Lung (tissue), 12 donors: ENCODE data around the gene NOS1AP. TPM values are rescaled to one million over a fixed set of nuclear protein-coding genes. Genes with fewer than 3 reads are reported as not detected.

Source experiments
- ATAC-seq: fragments of 200-7000 bp; cut with Tn5 transposase; one replicate; pipeline ENCODE4 v1.9.1; 2020; ENCODE audit warnings: moderate number of reproducible peaks; ENCODE audit not compliant: insufficient read depth, low FRiP score
- DNase-seq, 3 donors: peaks; one replicate each; pipeline ENCODE4 v3.0.0-alpha.2; 2013 to 2017
- H3K27ac ChIP-seq, 2 donors: one replicate each; pipeline ENCODE4 v1.5.1; 2013; ENCODE audit warnings: mild to moderate bottlenecking in 2 of 2, moderate library complexity in 2 of 2, control low read depth in 1 of 2, inconsistent platforms in 1 of 2, low read depth in 1 of 2, low read length in 1 of 2
- H3K27me3 ChIP-seq, 3 donors: one replicate each; pipeline ENCODE4 v1.5.1; 2013; ENCODE audit warnings: low read length in 2 of 3; ENCODE audit not compliant: control insufficient read depth in 3 of 3, insufficient read depth in 3 of 3
- H3K36me3 ChIP-seq, 4 donors: one replicate each; pipeline ENCODE4 v1.5.1; 2013; ENCODE audit warnings: low read length in 4 of 4, mild to moderate bottlenecking in 1 of 4, moderate library complexity in 1 of 4; ENCODE audit not compliant: control insufficient read depth in 4 of 4, insufficient read depth in 4 of 4
- H3K4me1 ChIP-seq, 5 donors: one replicate each; pipeline ENCODE4 v1.5.1; 2013; ENCODE audit warnings: low read length in 5 of 5, mild to moderate bottlenecking in 2 of 5, moderate library complexity in 1 of 5; ENCODE audit not compliant: control insufficient read depth in 5 of 5, insufficient read depth in 5 of 5
- H3K4me3 ChIP-seq: one replicate; pipeline ENCODE4 v1.5.1; 2013; ENCODE audit warnings: mild to moderate bottlenecking, control low read depth, moderate library complexity
- H3K9ac ChIP-seq, 2 donors: one replicate each; pipeline ENCODE4 v1.5.1; 2013; ENCODE audit warnings: low read length in 2 of 2, control low read depth in 1 of 2; ENCODE audit not compliant: insufficient read depth in 1 of 2
- H3K9me3 ChIP-seq, 4 donors: one replicate each; pipeline ENCODE4 v1.5.1; 2013; ENCODE audit warnings: low read length in 3 of 4, mild to moderate bottlenecking in 1 of 4, moderate library complexity in 1 of 4; ENCODE audit not compliant: control insufficient read depth in 4 of 4, insufficient read depth in 3 of 4
- CTCF ChIP-seq: IDR thresholded peaks from 2 replicates; pipeline ENCODE4 v1.5.1; 2012; ENCODE audit warnings: mild to moderate bottlenecking; ENCODE audit errors: control extremely low read depth, extremely low read depth
- WGBS, 2 donors: extraction: QIAGEN DNeasy Blood & Tissue Kit; methylation state at CpG; one replicate each; pipeline ENCODE4 v1.1.7; 2013; 5-methylcytosine and 5-hydroxymethylcytosine counted together
- polyA plus RNA-seq, 2 donors: library from polyadenylated mRNA; stranded (reverse); fragments of 200-250 nt; gene quantifications; one replicate each; pipeline ENCODE4 v1.2.1, GENCODE V29; 2013
- total RNA-seq, 2 donors: library from RNA; depleted of rRNA in 1 of 2; stranded (reverse); fragments of >200 nt in 1 of 2; gene quantifications; one replicate each; pipeline ENCODE4 v1.2.1, GENCODE V29; 2014 to 2021
- donor health status: control.
- donor health status: control.
- donor health status: Bipolar disorder and iron deficiency.
- donor health status: healthy.
- donor health status: DM: yes; HTN: yes; CAD: no.

Gene NOS1AP
- total and polyA plus RNA-seq, 4 donors: 0.57 to 5.0 (median 1.2) TPM

GRCh38 chr1:162141281-162142054, 72.0 kb downstream of the NOS1AP start:
- no peak overlapping the region for H3K4me3 ChIP-seq
- H3K36me3 ChIP-seq: no peaks in the 10 kb centered on the region
- H3K9ac ChIP-seq: no peak overlapping the region
- DNase-seq (no peak), ATAC-seq (no peak)
- 70 to 79% methylated on average over 5 of the region's 5 CpGs for WGBS, 2 donors
- peaks cover 0 to 2% (median 0%) of the 10 kb centered on the region in 4 donors for H3K9me3 ChIP-seq
- H3K27ac ChIP-seq: no peak overlapping the region
- no peak for TF ChIP-seq CTCF
- peaks cover 0 to 17% (median 3%) of the 10 kb centered on the region in 5 donors for H3K4me1 ChIP-seq
- H3K27me3 ChIP-seq: no peaks in the 10 kb centered on the region

GRCh38 chr1:162142968-162143367, 73.5 kb downstream of the NOS1AP start:
- 79 to 94% methylated on average over 3 of the region's 3 CpGs for WGBS, 2 donors
- peaks cover 0 to 13% (median 3%) of the 10 kb centered on the region in 5 donors for H3K4me1 ChIP-seq
- peaks cover 0 to 2% (median 0%) of the 10 kb centered on the region in 4 donors for H3K9me3 ChIP-seq
- no peak for TF ChIP-seq CTCF
- no peak overlapping the region for H3K4me3 ChIP-seq
- no peaks in the 10 kb centered on the region for H3K36me3 ChIP-seq
- ATAC-seq (no peak), DNase-seq (no peak)
- no peaks in the 10 kb centered on the region for H3K27me3 ChIP-seq
- H3K27ac ChIP-seq: no peak overlapping the region
- H3K9ac ChIP-seq: no peak overlapping the region

GRCh38 chr1:162144268-162144667, 74.8 kb downstream of the NOS1AP start:
- no peak overlapping the region for H3K9ac ChIP-seq
- H3K27ac ChIP-seq: no peak overlapping the region
- H3K4me3 ChIP-seq: no peak overlapping the region
- no peaks in the 10 kb centered on the region for H3K36me3 ChIP-seq
- 62 to 63% methylated on average over 3 of the region's 3 CpGs for WGBS, 2 donors
- peaks cover 0 to 4% (median 0%) of the 10 kb centered on the region in 4 donors for H3K9me3 ChIP-seq
- ATAC-seq: no peak
- no peak for TF ChIP-seq CTCF
- H3K4me1 ChIP-seq: peaks cover 0 to 13% (median 2%) of the 10 kb centered on the region in 5 donors
- H3K27me3 ChIP-seq: no peaks in the 10 kb centered on the region
- no peak for DNase-seq
